Measurements from ENCODE around the gene GPR25.

GPR25 gene

GRCh38 chr1:200894712-200895442, 22.1 kb downstream of the GPR25 start, which contains the start of gene INAVA:
INAVA (plus strand) TSS chr1:200894900; CDS start chr1:200898401, 3,501 bp downstream.
- no peak within 1 kb of the TSS for H3K4me3 ChIP-seq (ENCODE audit: low read length)
- DNase-seq (ENCODE audit: low read depth), result no peak

GRCh38 chr1:200895443-200895789, 22.6 kb downstream of the GPR25 start:
- H3K4me3 ChIP-seq (ENCODE audit: low read length), result no peak overlapping the region
- no peak for DNase-seq (ENCODE audit: low read depth)

More at GRCh38 chr1:200894712-200895442, 22.1 kb downstream of the GPR25 start, which contains the start of gene INAVA:
- TF ChIP-seq, protein P1, sequence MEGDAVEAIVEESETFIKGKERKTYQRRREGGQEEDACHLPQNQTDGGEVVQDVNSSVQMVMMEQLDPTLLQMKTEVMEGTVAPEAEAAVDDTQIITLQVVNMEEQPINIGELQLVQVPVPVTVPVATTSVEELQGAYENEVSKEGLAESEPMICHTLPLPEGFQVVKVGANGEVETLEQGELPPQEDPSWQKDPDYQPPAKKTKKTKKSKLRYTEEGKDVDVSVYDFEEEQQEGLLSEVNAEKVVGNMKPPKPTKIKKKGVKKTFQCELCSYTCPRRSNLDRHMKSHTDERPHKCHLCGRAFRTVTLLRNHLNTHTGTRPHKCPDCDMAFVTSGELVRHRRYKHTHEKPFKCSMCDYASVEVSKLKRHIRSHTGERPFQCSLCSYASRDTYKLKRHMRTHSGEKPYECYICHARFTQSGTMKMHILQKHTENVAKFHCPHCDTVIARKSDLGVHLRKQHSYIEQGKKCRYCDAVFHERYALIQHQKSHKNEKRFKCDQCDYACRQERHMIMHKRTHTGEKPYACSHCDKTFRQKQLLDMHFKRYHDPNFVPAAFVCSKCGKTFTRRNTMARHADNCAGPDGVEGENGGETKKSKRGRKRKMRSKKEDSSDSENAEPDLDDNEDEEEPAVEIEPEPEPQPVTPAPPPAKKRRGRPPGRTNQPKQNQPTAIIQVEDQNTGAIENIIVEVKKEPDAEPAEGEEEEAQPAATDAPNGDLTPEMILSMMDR (conservative IDR thresholded peaks at IDR 0.05; ENCODE audit: low read depth, low read length), result peak; percentile 4

GRCh38 chr1:200895801-200896530, 23.2 kb downstream of the GPR25 start:
- TF ChIP-seq, protein P1 (conservative IDR thresholded peaks at IDR 0.05; ENCODE audit: low read depth, low read length), result no peak
- no peak for DNase-seq (ENCODE audit: low read depth)
- no peak overlapping the region for H3K4me3 ChIP-seq (ENCODE audit: low read length)

More at GRCh38 chr1:200895443-200895789, 22.6 kb downstream of the GPR25 start:
- TF ChIP-seq, protein P1 (conservative IDR thresholded peaks at IDR 0.05; ENCODE audit: low read depth, low read length), result no peak

GRCh38 chr1:200896531-200897196, 23.9 kb downstream of the GPR25 start:
- no peak overlapping the region for H3K4me3 ChIP-seq (ENCODE audit: low read length)
- TF ChIP-seq, protein P1 (conservative IDR thresholded peaks at IDR 0.05; ENCODE audit: low read depth, low read length), result no peak
- DNase-seq (ENCODE audit: low read depth), result no peak

DNA sequence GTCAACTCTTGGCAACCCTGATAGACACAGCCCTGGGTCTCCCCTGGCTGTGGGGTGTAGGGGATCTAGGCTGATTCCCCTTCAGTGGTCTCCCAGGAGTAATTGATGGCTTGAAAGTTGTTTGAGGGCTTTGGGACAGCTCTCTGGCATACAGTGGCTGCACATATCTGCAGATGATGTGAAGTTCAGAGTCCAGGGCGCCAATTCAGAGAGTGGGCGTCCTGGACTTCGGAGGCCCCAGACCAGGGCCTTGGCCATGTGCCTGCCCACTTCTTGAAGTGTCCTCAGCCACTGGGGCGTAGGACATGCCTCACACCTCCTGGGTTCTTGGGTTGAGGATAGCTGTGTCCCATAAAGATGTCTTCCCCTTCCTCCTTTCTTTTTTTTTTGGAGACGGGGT, 24.5 kb downstream of the GPR25 start:
- TF ChIP-seq, protein P1 (conservative IDR thresholded peaks at IDR 0.05; ENCODE audit: low read depth, low read length), result no peak
- H3K4me3 ChIP-seq (ENCODE audit: low read length), result no peak overlapping the region
- no peak for DNase-seq (ENCODE audit: low read depth)

DNA sequence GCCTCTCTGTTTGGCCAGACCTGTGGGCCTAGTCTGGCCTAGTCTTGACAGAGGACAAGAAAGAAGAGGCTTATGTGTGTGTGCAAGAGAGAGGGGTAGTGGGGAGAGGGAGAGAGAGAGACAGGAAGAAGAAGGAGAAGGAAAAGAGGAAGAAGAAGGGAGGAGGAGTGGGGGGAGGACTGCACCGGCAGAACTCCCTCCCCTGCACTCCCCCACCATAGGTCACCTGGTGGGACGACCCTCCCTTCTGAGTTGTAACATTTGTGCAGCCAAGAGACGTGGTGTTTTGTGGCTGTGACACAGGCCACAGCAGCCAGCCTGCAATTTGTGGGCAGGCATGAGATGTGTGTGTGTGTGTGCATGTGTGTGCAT, 26.2 kb downstream of the GPR25 start:
- DNase-seq (ENCODE audit: low read depth), result no peak
- H3K4me3 ChIP-seq (ENCODE audit: low read length), result no peak overlapping the region
- TF ChIP-seq, protein P1 (conservative IDR thresholded peaks at IDR 0.05; ENCODE audit: low read depth, low read length), result no peak
